HFFc6 (cell line): ENCODE data around the gene PLD2. TPM values are rescaled to one million over a fixed set of nuclear protein-coding genes. Genes with fewer than 3 reads are reported as not detected.
A peak's percentile ranks its signal among the peaks of the same experiment; 100 is the strongest.

Source experiments
- DNase-seq: peaks from one replicate; pipeline ENCODE4 v3.0.0-alpha.2; 2018
- H3K27ac Mint-ChIP-seq: 2 replicates; pipeline ENCODE4 v1.8.0; 2020; ENCODE audit warnings: mild to moderate bottlenecking, mixed read lengths
- H3K27me3 Mint-ChIP-seq: 2 replicates; pipeline ENCODE4 v1.8.0; 2021; ENCODE audit warnings: mild to moderate bottlenecking, moderate library complexity, mixed read lengths; ENCODE audit not compliant: insufficient read depth
- H3K36me3 Mint-ChIP-seq: 2 replicates; pipeline ENCODE4 v1.8.0; 2021; ENCODE audit warnings: low read depth, mixed read lengths
- H3K4me1 Mint-ChIP-seq: 2 replicates; pipeline ENCODE4 v1.8.0; 2020; ENCODE audit warnings: low read depth, mixed read lengths
- H3K4me3 Mint-ChIP-seq: 2 replicates; pipeline ENCODE4 v1.8.0; 2020; ENCODE audit warnings: mild to moderate bottlenecking, moderate library complexity, mixed read lengths
- H3K9me3 Mint-ChIP-seq: 2 replicates; pipeline ENCODE4 v1.8.0; 2020; ENCODE audit warnings: mild to moderate bottlenecking, mixed read lengths
- total RNA-seq, 6 experiments: library from RNA; stranded (reverse); fragmentation: NEBNext Ultra II Directional; extraction: Animal tissue kit (Norgen Biotek cat#: 25700); gene quantifications; 2 replicates in 1 of 6; 3 replicates in 5 of 6; pipeline ENCODE4 v1.2.3, GENCODE V29; 2021
- TF ChIP-seq, protein P1 (sequence below): fragments of 200-600 bp; sonication (generic); IDR thresholded peaks from 2 replicates; pipeline ENCODE4 v1.5.0; 2021; ENCODE audit warnings: antibody characterized with exemption, mild to moderate bottlenecking

PLD2 gene
- total RNA-seq, 6 experiments from 2014 or later, result 14.9 to 21.8 (median 19.4) TPM

DNA sequence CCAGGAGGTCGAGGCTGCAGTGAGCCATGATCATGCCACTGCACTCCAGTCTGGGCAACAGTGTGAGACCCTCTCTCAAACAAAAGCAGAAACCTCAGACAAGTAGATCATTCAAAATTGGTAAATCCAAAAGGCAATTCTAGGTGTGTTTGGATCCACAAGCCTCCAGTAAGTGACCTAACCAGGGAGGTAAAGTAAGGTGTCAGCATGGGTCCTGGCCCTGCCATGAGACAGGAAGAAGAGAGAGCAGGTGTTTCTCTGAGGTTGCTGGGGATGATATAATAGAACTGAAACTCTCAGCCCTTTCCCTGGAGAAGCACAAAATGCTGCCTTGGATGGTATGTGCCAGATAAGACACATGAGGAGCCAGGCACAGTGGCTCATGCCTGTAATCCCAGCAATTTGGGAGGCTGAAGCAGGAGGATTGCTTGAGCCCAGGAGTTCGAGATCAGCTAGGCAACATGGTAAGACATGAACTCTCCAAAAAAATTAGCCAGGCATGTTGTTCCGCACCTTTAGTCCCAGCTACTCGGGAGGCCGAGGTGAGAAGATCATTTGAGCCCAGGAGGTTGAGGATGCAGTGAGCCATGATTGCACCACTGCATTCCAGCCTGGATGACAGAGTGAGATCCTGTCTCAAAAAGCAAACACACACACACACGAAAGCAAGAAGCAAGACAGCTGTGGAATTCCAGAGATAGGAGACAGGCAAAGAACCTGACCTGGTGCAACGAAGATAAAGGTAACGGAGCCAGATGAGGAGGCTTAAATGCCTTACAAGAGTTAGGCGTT lies 28.8 kb upstream of the PLD2 start:
- Mint-ChIP-seq H3K36me3 (no peaks in the 10 kb centered on the region), H3K27ac (no peak overlapping the region), H3K4me3 (no peak overlapping the region)

DNA sequence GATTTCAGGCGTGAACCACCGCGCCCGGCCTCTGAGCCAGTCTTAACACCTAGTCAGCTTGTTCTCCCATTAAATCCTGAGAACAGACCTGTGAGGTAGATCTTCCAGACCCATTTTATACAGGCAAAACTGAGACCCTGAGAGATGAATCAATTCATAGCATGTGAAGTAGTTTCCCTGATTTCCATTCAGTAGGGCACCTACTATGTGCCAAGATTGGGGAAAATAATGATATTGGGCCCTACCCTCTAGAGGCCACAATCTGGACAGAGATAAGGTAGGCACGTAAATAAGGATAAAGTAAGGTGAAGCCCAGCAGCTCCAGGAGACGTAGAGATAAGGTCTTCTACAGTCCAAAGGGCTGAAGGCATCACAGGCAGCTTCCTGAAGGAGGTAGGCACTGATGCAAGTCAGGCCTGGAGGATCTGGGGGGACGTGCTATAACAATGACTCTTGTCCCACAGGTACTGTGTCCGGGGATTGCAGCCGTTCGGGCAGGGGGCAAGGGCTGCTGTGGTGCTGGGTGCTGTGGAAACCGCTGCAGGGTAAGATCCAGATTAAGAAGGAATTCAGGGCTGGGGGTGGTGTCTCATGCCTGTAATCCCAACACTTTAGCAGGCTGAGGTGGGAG lies 26.5 kb upstream of the PLD2 start:
- H3K27me3 Mint-ChIP-seq, result peaks cover 64% of the 10 kb centered on the region
- TF ChIP-seq, protein P1, sequence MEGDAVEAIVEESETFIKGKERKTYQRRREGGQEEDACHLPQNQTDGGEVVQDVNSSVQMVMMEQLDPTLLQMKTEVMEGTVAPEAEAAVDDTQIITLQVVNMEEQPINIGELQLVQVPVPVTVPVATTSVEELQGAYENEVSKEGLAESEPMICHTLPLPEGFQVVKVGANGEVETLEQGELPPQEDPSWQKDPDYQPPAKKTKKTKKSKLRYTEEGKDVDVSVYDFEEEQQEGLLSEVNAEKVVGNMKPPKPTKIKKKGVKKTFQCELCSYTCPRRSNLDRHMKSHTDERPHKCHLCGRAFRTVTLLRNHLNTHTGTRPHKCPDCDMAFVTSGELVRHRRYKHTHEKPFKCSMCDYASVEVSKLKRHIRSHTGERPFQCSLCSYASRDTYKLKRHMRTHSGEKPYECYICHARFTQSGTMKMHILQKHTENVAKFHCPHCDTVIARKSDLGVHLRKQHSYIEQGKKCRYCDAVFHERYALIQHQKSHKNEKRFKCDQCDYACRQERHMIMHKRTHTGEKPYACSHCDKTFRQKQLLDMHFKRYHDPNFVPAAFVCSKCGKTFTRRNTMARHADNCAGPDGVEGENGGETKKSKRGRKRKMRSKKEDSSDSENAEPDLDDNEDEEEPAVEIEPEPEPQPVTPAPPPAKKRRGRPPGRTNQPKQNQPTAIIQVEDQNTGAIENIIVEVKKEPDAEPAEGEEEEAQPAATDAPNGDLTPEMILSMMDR, result no peak
- peaks cover 6% of the 10 kb centered on the region for H3K4me1 Mint-ChIP-seq
- no peak for DNase-seq
- H3K9me3 Mint-ChIP-seq, result no peaks in the 10 kb centered on the region
- no peak overlapping the region for H3K27ac Mint-ChIP-seq
- no peak overlapping the region for H3K4me3 Mint-ChIP-seq
- H3K36me3 Mint-ChIP-seq, result no peaks in the 10 kb centered on the region

More for the DNA sequence above, 28.8 kb upstream of the PLD2 start:
- DNase-seq, result peak; percentile 2
- TF ChIP-seq, protein P1, result no peak
- no peaks in the 10 kb centered on the region for H3K9me3 Mint-ChIP-seq
- peaks cover 73% of the 10 kb centered on the region for H3K27me3 Mint-ChIP-seq
- peaks cover 6% of the 10 kb centered on the region for H3K4me1 Mint-ChIP-seq

DNA sequence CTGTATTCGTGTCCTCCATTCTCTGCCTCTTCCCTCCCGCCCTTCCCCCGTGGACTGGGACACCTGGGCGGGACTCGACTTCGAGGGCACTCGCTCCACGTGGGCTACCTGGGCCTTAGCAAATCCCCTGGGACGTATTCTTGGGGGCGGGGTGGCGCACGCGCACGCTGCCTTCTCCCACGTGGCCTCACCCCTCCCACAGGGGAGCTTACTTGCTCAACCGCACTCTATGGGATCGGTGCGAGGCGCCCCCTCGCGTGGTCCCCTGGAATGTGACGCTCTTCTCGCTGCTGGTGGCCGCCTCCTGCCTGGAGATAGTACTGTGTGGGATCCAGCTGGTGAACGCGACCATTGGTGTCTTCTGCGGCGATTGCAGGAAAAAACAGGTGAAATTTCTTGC lies 24.3 kb upstream of the PLD2 start:
- DNase-seq, result no peak
- Mint-ChIP-seq H3K9me3 (no peaks in the 10 kb centered on the region), H3K4me3 (no peak overlapping the region), H3K27me3 (peaks cover 52% of the 10 kb centered on the region), H3K36me3 (no peaks in the 10 kb centered on the region), H3K4me1 (peaks cover 25% of the 10 kb centered on the region), H3K27ac (no peak overlapping the region)
- TF ChIP-seq, protein P1, result 0 out of 2 replicates have a peak, but pooled peaks have one; percentile 27

DNA sequence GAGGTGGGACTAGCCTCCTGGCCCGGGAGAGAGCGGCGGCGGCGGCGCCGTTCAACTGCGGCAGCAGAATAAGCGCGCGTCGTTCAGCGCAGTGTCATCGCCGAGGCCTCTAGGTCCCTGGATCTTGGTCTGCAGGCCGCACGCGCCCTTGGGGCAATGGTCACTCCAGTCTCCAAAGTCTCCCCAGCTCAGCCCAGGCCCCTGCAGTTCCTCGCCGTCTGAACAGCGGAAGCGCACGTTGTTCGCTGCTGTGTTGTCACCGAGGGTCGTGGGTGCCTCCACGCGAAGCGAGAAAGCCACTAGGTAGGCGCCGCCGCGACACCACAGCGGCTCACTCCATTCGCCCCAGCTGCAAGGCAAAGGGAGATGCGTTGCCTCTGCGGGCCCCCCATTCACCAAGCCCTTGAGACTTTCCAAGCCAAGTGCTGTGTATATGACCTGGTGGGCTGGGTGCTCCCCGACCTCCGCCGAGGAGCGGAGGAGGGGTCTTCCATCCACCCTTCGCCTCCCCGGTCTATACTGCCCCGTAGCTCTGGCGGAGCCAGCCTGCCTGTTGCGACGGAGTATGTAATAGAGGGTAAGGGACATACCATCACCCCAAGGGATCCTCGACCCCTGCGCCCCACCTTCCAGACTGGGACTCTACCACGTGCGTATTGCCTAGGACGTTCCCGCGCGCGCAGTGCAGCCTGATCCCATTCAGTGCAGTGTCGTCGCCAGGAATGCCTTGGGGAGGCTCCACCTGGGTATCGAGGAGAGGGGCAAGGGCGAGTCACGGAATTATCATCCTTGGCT lies 21.4 kb upstream of the PLD2 start:
- Mint-ChIP-seq H3K36me3 (no peaks in the 10 kb centered on the region), H3K9me3 (no peaks in the 10 kb centered on the region), H3K4me1 (peaks cover 25% of the 10 kb centered on the region), H3K27me3 (peaks cover 29% of the 10 kb centered on the region), H3K4me3 (peak overlapping the region; percentile 85), H3K27ac (no peak overlapping the region)
- no peak for DNase-seq
- TF ChIP-seq, protein P1, result no peak

DNA sequence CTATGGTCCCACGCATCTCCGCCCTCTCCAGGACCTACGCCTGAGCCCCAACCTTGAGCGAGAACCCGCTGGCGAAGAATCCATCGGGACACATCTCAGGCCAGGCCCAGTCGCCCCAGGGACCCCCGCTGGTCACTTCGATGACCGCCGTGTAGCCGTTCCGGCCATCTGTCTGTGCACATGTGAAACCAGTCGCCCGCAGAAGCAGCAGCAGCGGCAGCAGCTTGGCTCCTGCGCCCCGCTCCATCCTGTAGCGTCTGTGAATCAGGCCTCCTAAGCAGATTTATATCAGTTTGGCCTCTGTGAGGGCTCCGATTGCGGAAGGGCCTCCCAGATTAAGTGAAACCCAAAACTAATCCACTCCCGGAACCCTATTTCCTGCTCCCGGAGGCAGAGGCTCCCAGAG lies 20.8 kb upstream of the PLD2 start, which contains the start of gene VMO1:
Gene VMO1 (minus strand): TSS at position 259 of the 406 bp plus-strand sequence. CDS start 12 bp downstream, at position 247.
- H3K4me1 Mint-ChIP-seq, result peaks cover 31% of the 10 kb centered on the region
- DNase-seq, result no peak
- H3K4me3 Mint-ChIP-seq, result peak within 1 kb of the TSS; percentile 85
- TF ChIP-seq, protein P1, result no peak
- no peaks in the 10 kb centered on the region for H3K9me3 Mint-ChIP-seq
- no peaks in the 10 kb centered on the region for H3K36me3 Mint-ChIP-seq
- peaks cover 25% of the 10 kb centered on the region for H3K27me3 Mint-ChIP-seq
- H3K27ac Mint-ChIP-seq, result no peak within 1 kb of the TSS
